IMR-90 (cell line): ENCODE measurements around the gene MEF2B. TPM values are rescaled to one million over a fixed set of nuclear protein-coding genes. Genes with fewer than 3 reads are reported as not detected.

Experiments used
- ATAC-seq: fragments of 200-7000 bp; cut with Tn5 transposase; 2 replicates; pipeline ENCODE4 v1.9.1; 2020; ENCODE audit warnings: low read depth, mild to moderate bottlenecking, moderate library complexity
- BruUV-seq: library from RNA; stranded (reverse); fragments of 400-500 nt; replicated peaks from 2 replicates; lab custom pipeline; 2021; lab: Mats Ljungman, UMichigan
- CTCF ChIA-PET: fragments of 300-600 bp; formaldehyde crosslinking; extraction: SDS; loops from one replicate; lab custom pipeline; 2021; ENCODE audit warnings: antibody characterized with exemption; lab: Yijun Ruan, JAX
- POLR2A ChIA-PET: fragments of 300-600 bp; sonication (Branson Sonifier 250); formaldehyde crosslinking; loops from one replicate; lab custom pipeline; 2022; ENCODE audit warnings: antibody characterized with exemption; ENCODE audit not compliant: unreplicated experiment; lab: Charles Lee
- DNase-seq: peaks from one replicate; pipeline ENCODE4 v3.0.0; 2013
- H2AFZ ChIP-seq: replicated peaks from 2 replicates; pipeline ENCODE3; 2013; ENCODE audit warnings: low read length, mild to moderate bottlenecking; ENCODE audit not compliant: poor library complexity
- H2AK5ac ChIP-seq: 2 replicates; pipeline ENCODE4 v1.6.1; 2013; ENCODE audit warnings: low read depth, low read length, inconsistent platforms
- H2AK9ac ChIP-seq: replicated peaks from 2 replicates; pipeline ENCODE3; 2013; ENCODE audit warnings: mild to moderate bottlenecking, low read depth, low read length, moderate library complexity; ENCODE audit not compliant: poor library complexity
- H2BK120ac ChIP-seq: 2 replicates; pipeline ENCODE4 v1.6.1; 2013; ENCODE audit warnings: low read depth, low read length, inconsistent platforms
- H2BK15ac ChIP-seq: 3 replicates; pipeline ENCODE4 v1.6.1; 2013; ENCODE audit warnings: low read depth, low read length, inconsistent platforms
- H2BK20ac ChIP-seq: 2 replicates; pipeline ENCODE4 v1.6.1; 2013; ENCODE audit warnings: low read depth, mild to moderate bottlenecking, inconsistent platforms, low read length, moderate library complexity
- H2BK5ac ChIP-seq: 2 replicates; pipeline ENCODE4 v1.6.1; 2013; ENCODE audit warnings: mild to moderate bottlenecking, low read depth, low read length, inconsistent platforms; ENCODE audit not compliant: poor library complexity, severe bottlenecking
- H3K14ac ChIP-seq: replicated peaks from 2 replicates; pipeline ENCODE4 v1.6.1; 2013; ENCODE audit warnings: low read depth, low read length, inconsistent platforms
- H3K18ac ChIP-seq: 2 replicates; pipeline ENCODE4 v1.6.1; 2013; ENCODE audit warnings: low read depth, low read length, control low read depth
- H3K23ac ChIP-seq: 2 replicates; pipeline ENCODE4 v1.6.1; 2013; ENCODE audit warnings: low read depth, low read length, inconsistent platforms
- H3K27ac ChIP-seq: 2 replicates; pipeline ENCODE4 v1.5.1; 2013; ENCODE audit warnings: mild to moderate bottlenecking, control low read depth, low read length; ENCODE audit not compliant: insufficient read depth
- H3K27me3 ChIP-seq: 2 replicates; pipeline ENCODE4 v1.6.1; 2013; ENCODE audit warnings: low read length; ENCODE audit not compliant: control insufficient read depth, insufficient read depth
- H3K36me3 ChIP-seq: 2 replicates; pipeline ENCODE4 v1.6.1; 2013; ENCODE audit warnings: low read length, mixed read lengths; ENCODE audit not compliant: control insufficient read depth, insufficient read depth
- H3K4ac ChIP-seq: 2 replicates; pipeline ENCODE4 v1.6.1; 2013; ENCODE audit warnings: low read depth, low read length, inconsistent platforms
- H3K4me1 ChIP-seq: 2 replicates; pipeline ENCODE4 v1.6.1; 2013; ENCODE audit warnings: low read length, mixed read lengths; ENCODE audit not compliant: control insufficient read depth, insufficient read depth
- H3K4me2 ChIP-seq: 2 replicates; pipeline ENCODE4 v1.6.1; 2013; ENCODE audit warnings: low read depth, mild to moderate bottlenecking, control low read depth, low read length, moderate library complexity
- H3K4me3 ChIP-seq: 2 replicates; pipeline ENCODE4 v1.5.1; 2013; ENCODE audit warnings: low read depth, mild to moderate bottlenecking, control low read depth, low read length, moderate library complexity; ENCODE audit not compliant: insufficient read depth
- H3K56ac ChIP-seq: 2 replicates; pipeline ENCODE4 v1.6.1; 2013; ENCODE audit warnings: low read length, inconsistent platforms; ENCODE audit not compliant: insufficient read depth; ENCODE audit errors: extremely low read depth
- H3K79me1 ChIP-seq, 2 experiments: 2 replicates each; pipeline ENCODE4 v1.6.1; 2013; ENCODE audit warnings: low read length in 2 of 2, inconsistent platforms in 1 of 2, low read depth in 1 of 2
- H3K9ac ChIP-seq: 2 replicates; pipeline ENCODE4 v1.6.1; 2013; ENCODE audit warnings: low read depth, low read length, control low read depth
- H3K9me1 ChIP-seq: 2 replicates; pipeline ENCODE4 v1.6.1; 2013; ENCODE audit warnings: low read length, inconsistent platforms; ENCODE audit not compliant: insufficient read depth
- H3K9me3 ChIP-seq: 2 replicates; pipeline ENCODE4 v1.6.1; 2013; ENCODE audit warnings: low read length; ENCODE audit not compliant: control insufficient read depth, insufficient read depth
- H4K20me1 ChIP-seq: 2 replicates; pipeline ENCODE4 v1.6.1; 2013; ENCODE audit warnings: low read length, inconsistent platforms; ENCODE audit not compliant: insufficient read depth
- H4K5ac ChIP-seq: 2 replicates; pipeline ENCODE4 v1.6.1; 2013; ENCODE audit warnings: mild to moderate bottlenecking, low read depth, low read length, control low read depth
- H4K8ac ChIP-seq, 2 experiments: 2 replicates each; pipeline ENCODE4 v1.6.1; 2013; ENCODE audit warnings: low read depth in 2 of 2, low read length in 2 of 2, control low read depth in 1 of 2, inconsistent platforms in 1 of 2
- H4K91ac ChIP-seq: 2 replicates; pipeline ENCODE4 v1.6.1; 2013; ENCODE audit warnings: low read depth, low read length, inconsistent platforms; ENCODE audit not compliant: insufficient read depth
- MXI1 ChIP-seq: IDR thresholded peaks from 2 replicates; pipeline ENCODE4 v1.6.1; 2012; ENCODE audit warnings: low read depth, mild to moderate bottlenecking, low read length, moderate library complexity, borderline replicate concordance
- POLR2A ChIP-seq: IDR thresholded peaks from 2 replicates; pipeline ENCODE4 v1.6.1; 2012; ENCODE audit warnings: mild to moderate bottlenecking, low read depth, low read length
- SMC3 ChIP-seq: fragments of 150-350 bp; IDR thresholded peaks from 2 replicates; pipeline ENCODE4 v1.6.1; 2016; ENCODE audit warnings: low read depth, mild to moderate bottlenecking, antibody characterized with exemption, low read length, moderate library complexity
- USF2 ChIP-seq: fragments of 150-350 bp; IDR thresholded peaks from 2 replicates; pipeline ENCODE4 v1.6.1; 2017; ENCODE audit warnings: mild to moderate bottlenecking, antibody characterized with exemption, low read length, low read depth
- WGBS, 2 experiments: methylation state at CpG; one replicate each; pipeline versions ENCODE4 v1.1.5 to v1.1.7; 2013; ENCODE audit warnings: missing lambda C conversion rate in 2 of 2; ENCODE audit not compliant: insufficient read length in 1 of 2; ENCODE audit errors: extremely low coverage in 2 of 2; 5-methylcytosine and 5-hydroxymethylcytosine counted together
- dilution Hi-C: fragments of 300-500 bp; cut with HindIII; formaldehyde crosslinking; loops from one replicate; pipeline ENCODE4 v1.14.3; 2018; ENCODE audit warnings: low sequenced_read_pairs; ENCODE audit not compliant: unreplicated experiment
- in situ Hi-C: fragments of 300-500 bp; cut with MboI; formaldehyde crosslinking; loops from 3 replicates; pipeline ENCODE4 v1.14.3; 2019; ENCODE audit warnings: low sequenced_read_pairs, inconsistent platforms, mixed read lengths
- intact Hi-C: fragments of 100-400 bp; cut with micrococcal nuclease; formaldehyde crosslinking; loops from 2 replicates; pipeline ENCODE4 v1.10.0; 2022
- polyA plus RNA-seq, 3 experiments: library from polyadenylated mRNA; depleted of rRNA; stranded (reverse); fragments of >200 nt; gene quantifications; 2 replicates each; pipeline ENCODE4 v1.2.3, GENCODE V29; 2012; ENCODE audit warnings: low replicate concordance in 1 of 3
- total RNA-seq: library from RNA; depleted of rRNA; stranded (reverse); fragments of >200 nt; gene quantifications from 2 replicates; pipeline ENCODE4 v1.2.3, GENCODE V29; 2012

Gene MEF2B
- total and polyA plus RNA-seq, 2 of the 4 experiments (the other 2 are of a cell fraction) = 0.18 to 0.94 TPM

DNA sequence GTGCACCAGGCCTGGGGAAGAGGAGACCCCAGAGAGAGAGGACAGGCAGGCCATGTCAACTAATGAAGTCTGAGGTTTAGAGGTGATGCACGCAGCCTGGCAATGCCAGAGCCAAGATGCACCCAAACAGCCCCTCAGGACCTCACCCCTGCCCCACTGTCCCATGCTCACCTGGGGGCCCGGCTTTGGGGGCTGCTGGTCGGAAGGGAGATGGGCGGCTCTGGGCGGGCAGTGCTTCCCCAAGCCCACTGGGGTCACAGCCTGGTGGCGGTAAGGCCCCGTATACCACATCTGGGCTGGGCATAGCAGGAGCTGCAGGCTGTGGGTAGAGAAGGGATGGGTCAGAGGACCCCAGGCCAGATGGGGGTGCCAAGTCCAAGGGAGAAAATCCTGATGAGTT, 23.2 kb downstream of the MEF2B start:
- DNase-seq = no peak
- intact Hi-C loops = loop anchor here (1.0 to 10.0 kb wide), 2 partner anchors 28 to 178 kb away; partner anchors contain the start of genes MAU2 and SUGP1
- Histone ChIP-seq H2AK9ac (peak overlapping the region; percentile 55), H2BK20ac (no peak overlapping the region), H4K91ac (no peak overlapping the region), H3K27ac (no peak overlapping the region), H3K56ac (no peak overlapping the region), H4K5ac (no peak overlapping the region), H3K23ac (no peak overlapping the region), H4K8ac (no peak overlapping the region), H3K27me3 (no peaks in the 10 kb centered on the region), H3K9me3 (no peaks in the 10 kb centered on the region), H3K36me3 (peaks cover 12% of the 10 kb centered on the region), H2BK120ac (no peak overlapping the region), H3K4me2 (no peak overlapping the region), H2AFZ (peak overlapping the region; percentile 63), H3K4me3 (no peak overlapping the region), H2BK5ac (no peak overlapping the region), H3K4ac (no peak overlapping the region), H4K20me1 (no peaks in the 10 kb centered on the region), H3K14ac (no peak overlapping the region), H2AK5ac (no peak overlapping the region), H3K9me1 (no peaks in the 10 kb centered on the region), H2BK15ac (no peak overlapping the region), H3K18ac (no peak overlapping the region), H3K79me1 (no peaks in the 10 kb centered on the region), H3K9ac (no peak overlapping the region), H3K4me1 (peaks cover 2% of the 10 kb centered on the region; the same call in 1 of the 2 replicates)
- no TSS peak for BruUV-seq
- no CpG with 5 or more reads among the region's 7 CpGs for WGBS, 2 experiments
- TF ChIP-seq SMC3 = no peak
- no peak for TF ChIP-seq POLR2A
- no peak for TF ChIP-seq USF2
- no peak for TF ChIP-seq MXI1
- dilution Hi-C loops = no loop called here
- in situ Hi-C loops = no loop called here
- ChIA-PET POLR2A (no interaction called here), CTCF (interaction anchor here (1.5 kb wide), 1 partner anchor 27 kb away, joined by 12 read pairs; no protein-coding TSS in a partner anchor)
- no peak for ATAC-seq
